Type B pancreatic cell (in vitro differentiated cells): ENCODE measurements around the gene FOLR2. TPM values are rescaled to one million over a fixed set of nuclear protein-coding genes. Genes with fewer than 3 reads are reported as not detected.

ENCODE experiments used
- DNase-seq: peaks from one replicate; pipeline ENCODE4 v3.0.0; 2021; ENCODE audit warnings: mixed read lengths; ENCODE audit not compliant: unreplicated experiment; ENCODE audit errors: extremely low spot score
- H3K27ac Mint-ChIP-seq: 2 replicates; pipeline ENCODE4 v1.8.0; 2021; ENCODE audit warnings: mild to moderate bottlenecking, mixed read lengths
- H3K27me3 Mint-ChIP-seq: 2 replicates; pipeline ENCODE4 v1.8.0; 2021; ENCODE audit warnings: mixed read lengths
- H3K36me3 Mint-ChIP-seq: 2 replicates; pipeline ENCODE4 v1.8.0; 2021; ENCODE audit warnings: mixed read lengths
- H3K4me1 Mint-ChIP-seq: one replicate; pipeline ENCODE4 v1.8.0; 2021; ENCODE audit warnings: mixed read lengths; ENCODE audit not compliant: unreplicated experiment
- H3K4me3 Mint-ChIP-seq: 2 replicates; pipeline ENCODE4 v1.8.0; 2021; ENCODE audit warnings: mild to moderate bottlenecking, mixed read lengths
- H3K9me3 Mint-ChIP-seq: 2 replicates; pipeline ENCODE4 v1.8.0; 2021; ENCODE audit warnings: mixed read lengths
- total RNA-seq: library from RNA; stranded (reverse); gene quantifications from 2 replicates; pipeline ENCODE4 v1.2.1, GENCODE V29; 2021; ENCODE audit warnings: low replicate concordance
- TF ChIP-seq, protein P1 (sequence below): fragments of 200-600 bp; sonication (generic); conservative IDR thresholded peaks from 2 replicates; pipeline ENCODE4 v1.5.0; 2021; ENCODE audit warnings: antibody characterized with exemption, mild to moderate bottlenecking

The FOLR2 gene
- total RNA-seq, 1 donor from 2014 or later: not detected

- no peak for DNase-seq
- Mint-ChIP-seq H3K4me3 (no peak overlapping the region), H3K27ac (peak overlapping the region; percentile 35), H3K4me1 (peaks cover 16% of the 10 kb centered on the region), H3K27me3 (peaks cover 24% of the 10 kb centered on the region), H3K36me3 (peaks cover 24% of the 10 kb centered on the region), H3K9me3 (no peaks in the 10 kb centered on the region)
- TF ChIP-seq, protein P1, sequence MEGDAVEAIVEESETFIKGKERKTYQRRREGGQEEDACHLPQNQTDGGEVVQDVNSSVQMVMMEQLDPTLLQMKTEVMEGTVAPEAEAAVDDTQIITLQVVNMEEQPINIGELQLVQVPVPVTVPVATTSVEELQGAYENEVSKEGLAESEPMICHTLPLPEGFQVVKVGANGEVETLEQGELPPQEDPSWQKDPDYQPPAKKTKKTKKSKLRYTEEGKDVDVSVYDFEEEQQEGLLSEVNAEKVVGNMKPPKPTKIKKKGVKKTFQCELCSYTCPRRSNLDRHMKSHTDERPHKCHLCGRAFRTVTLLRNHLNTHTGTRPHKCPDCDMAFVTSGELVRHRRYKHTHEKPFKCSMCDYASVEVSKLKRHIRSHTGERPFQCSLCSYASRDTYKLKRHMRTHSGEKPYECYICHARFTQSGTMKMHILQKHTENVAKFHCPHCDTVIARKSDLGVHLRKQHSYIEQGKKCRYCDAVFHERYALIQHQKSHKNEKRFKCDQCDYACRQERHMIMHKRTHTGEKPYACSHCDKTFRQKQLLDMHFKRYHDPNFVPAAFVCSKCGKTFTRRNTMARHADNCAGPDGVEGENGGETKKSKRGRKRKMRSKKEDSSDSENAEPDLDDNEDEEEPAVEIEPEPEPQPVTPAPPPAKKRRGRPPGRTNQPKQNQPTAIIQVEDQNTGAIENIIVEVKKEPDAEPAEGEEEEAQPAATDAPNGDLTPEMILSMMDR: no peak
These were observed 20.1 kb downstream of the FOLR2 start for GRCh38 chr11:72236774-72237111.

GRCh38 chr11:72237112-72237931 lies 20.7 kb downstream of the FOLR2 start:
- H3K4me3 Mint-ChIP-seq: no peak overlapping the region
- H3K27me3 Mint-ChIP-seq: peaks cover 30% of the 10 kb centered on the region
- peaks cover 16% of the 10 kb centered on the region for H3K4me1 Mint-ChIP-seq
- H3K36me3 Mint-ChIP-seq: peaks cover 29% of the 10 kb centered on the region
- TF ChIP-seq, protein P1: no peak
- H3K9me3 Mint-ChIP-seq: peaks cover 4% of the 10 kb centered on the region
- peak; percentile 66 for DNase-seq
- peak overlapping the region; percentile 23 for H3K27ac Mint-ChIP-seq

DNA sequence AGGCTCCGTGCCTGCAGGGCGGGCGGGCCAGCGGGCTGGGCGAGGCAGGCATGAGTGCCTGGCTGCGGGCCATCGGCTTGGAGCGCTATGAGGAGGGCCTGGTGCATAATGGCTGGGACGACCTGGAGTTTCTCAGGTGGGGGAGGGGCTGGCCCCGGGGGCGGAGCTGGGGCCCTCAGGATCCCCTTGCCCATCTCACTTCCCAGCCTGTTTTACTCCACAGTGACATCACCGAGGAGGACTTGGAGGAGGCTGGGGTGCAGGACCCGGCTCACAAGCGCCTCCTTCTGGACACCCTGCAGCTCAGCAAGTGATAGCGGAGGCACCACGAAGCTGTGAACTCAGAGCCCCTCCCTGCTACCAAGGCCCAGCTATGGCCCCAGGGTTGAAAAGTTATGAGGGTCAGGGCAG lies 21.5 kb downstream of the FOLR2 start:
- DNase-seq: peak; percentile 75
- peaks cover 16% of the 10 kb centered on the region for H3K4me1 Mint-ChIP-seq
- peaks cover 37% of the 10 kb centered on the region for H3K27me3 Mint-ChIP-seq
- H3K36me3 Mint-ChIP-seq: peaks cover 26% of the 10 kb centered on the region
- H3K27ac Mint-ChIP-seq: no peak overlapping the region
- peaks cover 6% of the 10 kb centered on the region for H3K9me3 Mint-ChIP-seq
- H3K4me3 Mint-ChIP-seq: no peak overlapping the region
- TF ChIP-seq, protein P1: peak; percentile 87

DNA sequence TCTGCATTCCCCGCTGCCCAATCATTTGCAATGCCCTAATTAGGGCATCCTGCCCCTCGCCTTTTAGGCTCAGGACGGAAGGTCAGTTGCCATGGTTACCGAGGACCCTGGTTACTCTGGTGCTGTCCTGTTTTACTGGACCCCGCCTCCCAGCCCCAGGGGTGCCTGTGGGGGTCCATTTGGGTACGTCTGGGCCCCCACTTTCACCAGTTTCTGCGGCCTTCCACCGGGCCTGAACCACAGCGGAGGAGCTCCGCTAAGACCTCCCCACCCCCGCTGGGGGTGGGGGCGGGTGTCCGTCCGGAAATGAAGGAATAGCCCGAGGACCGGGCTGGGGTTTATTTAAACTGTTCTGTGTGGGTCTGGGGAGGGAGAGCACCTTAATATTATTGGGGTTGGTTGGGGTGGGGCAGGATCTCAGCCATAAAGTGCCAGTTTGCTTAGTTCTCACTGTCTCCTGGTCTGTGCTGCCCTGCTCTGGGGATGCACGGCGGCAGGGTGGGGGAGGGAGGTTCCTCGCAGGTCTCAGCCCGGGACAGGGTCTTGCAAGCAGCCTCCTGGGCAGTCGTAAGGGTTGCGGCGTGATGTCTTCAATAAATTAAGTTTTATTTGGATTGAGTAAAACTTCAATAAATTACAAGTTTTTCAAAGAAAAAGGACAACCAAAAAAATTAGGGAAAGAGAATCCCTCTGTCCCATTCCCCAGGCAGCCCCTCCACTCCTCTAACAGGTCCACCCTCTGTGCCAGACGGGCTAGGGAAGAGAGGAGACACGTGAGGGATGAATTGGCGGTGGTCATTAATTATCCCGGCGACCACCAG lies 22.1 kb downstream of the FOLR2 start:
- Mint-ChIP-seq H3K9me3 (peaks cover 6% of the 10 kb centered on the region), H3K27ac (peak overlapping the region; percentile 84), H3K4me3 (peak overlapping the region; percentile 86), H3K27me3 (peaks cover 43% of the 10 kb centered on the region), H3K36me3 (peaks cover 23% of the 10 kb centered on the region), H3K4me1 (peaks cover 21% of the 10 kb centered on the region)
- no peak for DNase-seq
- TF ChIP-seq, protein P1: no peak

DNA sequence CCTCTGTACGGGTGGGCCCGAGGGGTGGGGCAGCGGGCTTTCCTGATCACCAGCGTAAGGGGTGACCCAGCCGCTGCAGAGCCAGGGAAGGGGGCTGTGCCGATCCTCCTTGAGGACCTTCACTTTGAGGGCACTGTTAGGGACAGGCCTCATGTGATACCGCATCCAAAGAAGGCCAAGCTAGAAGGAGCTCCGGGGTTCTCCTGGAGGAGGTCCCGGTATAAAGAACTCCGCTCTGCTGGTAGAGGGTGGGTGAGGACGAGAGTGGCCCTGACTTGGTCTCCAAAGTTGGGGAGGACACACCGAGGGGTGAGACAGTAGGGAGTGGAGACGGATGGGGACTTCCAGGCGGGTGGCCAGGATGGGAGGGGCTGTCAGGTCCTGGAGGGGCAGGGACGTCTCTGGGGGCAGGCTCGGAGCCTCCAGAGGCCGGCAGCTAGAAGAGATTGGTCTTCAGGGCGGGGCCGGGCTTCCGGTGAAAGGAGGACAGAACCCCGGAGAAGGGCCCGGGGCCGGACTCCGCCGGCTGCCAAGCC lies 22.8 kb downstream of the FOLR2 start:
- no peak for DNase-seq

More for the DNA sequence above, 22.8 kb downstream of the FOLR2 start:
- TF ChIP-seq, protein P1: no peak
- peaks cover 16% of the 10 kb centered on the region for H3K36me3 Mint-ChIP-seq
- H3K9me3 Mint-ChIP-seq: peaks cover 6% of the 10 kb centered on the region
- peak overlapping the region; percentile 86 for H3K4me3 Mint-ChIP-seq
- peaks cover 43% of the 10 kb centered on the region for H3K27me3 Mint-ChIP-seq
- H3K4me1 Mint-ChIP-seq: peaks cover 21% of the 10 kb centered on the region
- H3K27ac Mint-ChIP-seq: peak overlapping the region; percentile 84
